SK-N-SH (cell line): ENCODE results near the gene HOXB2.

Experiments
- CTCF ChIP-seq: fragments of 200-600 bp; sonication (generic); IDR thresholded peaks from 2 replicates; pipeline ENCODE4 v1.6.1; 2017; ENCODE audit warnings: antibody characterized with exemption, mild to moderate bottlenecking, moderate library complexity
- MEF2A ChIP-seq: IDR thresholded peaks from 2 replicates; pipeline ENCODE4 v1.4.0; 2012; ENCODE audit warnings: low read depth, borderline replicate concordance
- NFIC ChIP-seq: IDR thresholded peaks from 2 replicates; pipeline ENCODE4 v1.4.0; 2012; ENCODE audit warnings: borderline replicate concordance
- RCOR1 ChIP-seq: fragments of 150-350 bp; IDR thresholded peaks from 2 replicates; pipeline ENCODE4 v1.6.1; 2017; ENCODE audit warnings: antibody characterized with exemption, low read length
- REST ChIP-seq: IDR thresholded peaks from 2 replicates; pipeline ENCODE4 v1.6.1; 2012; ENCODE audit warnings: mild to moderate bottlenecking, low read depth, low read length, moderate library complexity

GRCh38 chr17:48545539-48545938, 630 bp upstream of the HOXB2 start:
- TF ChIP-seq MEF2A (no peak), CTCF (no peak), RCOR1 (no peak), NFIC (no peak), REST (no peak)
